Measurements from ENCODE around the gene NDOR1. TPM values are rescaled to one million over a fixed set of nuclear protein-coding genes. Genes with fewer than 3 reads are reported as not detected.

NDOR1 gene
- total RNA-seq, 4 donors from 2014 or later = 14.3 to 47.5 (median 22.0) TPM

GRCh38 chr9:137194909-137195308 lies 10.6 kb upstream of the NDOR1 start:
- H3K27me3 ChIP-seq = no peaks in the 10 kb centered on the region
- no peaks in the 10 kb centered on the region for H3K9me3 ChIP-seq
- no peak for TF ChIP-seq POLR2A (IDR thresholded peaks at IDR 0.05)
- TF ChIP-seq POLR2AphosphoS5 (IDR thresholded peaks at IDR 0.05) = peak in 1 of 3 donors; percentile 6
- no peak for TF ChIP-seq EP300 (IDR thresholded peaks at IDR 0.05; ENCODE audit: low read depth)
- TF ChIP-seq CTCF (IDR thresholded peaks at IDR 0.05) = no peak
- peaks cover 22 to 73% (median 64%) of the 10 kb centered on the region in 4 donors for H3K4me1 ChIP-seq
- peak; percentile 79 for DNase-seq
- peak overlapping the region in 2 of 4 donors; percentile 12 to 14 for H3K4me3 ChIP-seq
- WGBS, 2 donors (ENCODE audit: low coverage in 1 of 2) = 40 to 66% methylated on average over 1 to 10 of the region's 10 CpGs
- in situ Hi-C loops (cut with MboI; ENCODE audit: low pct_ligation_motif_present in 1 of 4, low pct_unique_long_range_greater_than_20kb in 1 of 4, low sequenced_read_pairs in 3 of 4) = no loop called here
- intact Hi-C loops (cut with DNase I; ENCODE audit: low total_unique reads) = no loop called here
- no peaks in the 10 kb centered on the region for H3K36me3 ChIP-seq
- peak overlapping the region; percentile 82 to 90 (median 88) for H3K27ac ChIP-seq

- Histone ChIP-seq H3K36me3 (no peaks in the 10 kb centered on the region), H3K4me1 (peaks cover 14 to 65% (median 57%) of the 10 kb centered on the region in 4 donors), H3K4me3 (peak overlapping the region in 2 of 4 donors; percentile 73 to 74), H3K27me3 (no peaks in the 10 kb centered on the region), H3K27ac (peak overlapping the region; percentile 82 to 90 (median 88)), H3K9me3 (no peaks in the 10 kb centered on the region)
- in situ Hi-C loops (cut with MboI; ENCODE audit: low pct_ligation_motif_present in 1 of 4, low pct_unique_long_range_greater_than_20kb in 1 of 4, low sequenced_read_pairs in 3 of 4) (no loop called here), intact Hi-C loops (cut with DNase I; ENCODE audit: low total_unique reads) (no loop called here)
- WGBS, 2 donors (ENCODE audit: low coverage in 1 of 2) = 57% methylated on average over 12 of the region's 21 CpGs; no CpG with 5 or more reads in 1 of the 2 donors
- peak; percentile 88 for DNase-seq
- TF ChIP-seq CTCF (IDR thresholded peaks at IDR 0.05) = no peak
- peak; percentile 43 for TF ChIP-seq EP300 (IDR thresholded peaks at IDR 0.05; ENCODE audit: low read depth)
- peak; percentile 67 to 82 (median 74) for TF ChIP-seq POLR2AphosphoS5 (IDR thresholded peaks at IDR 0.05)
- TF ChIP-seq POLR2A (IDR thresholded peaks at IDR 0.05) = peak; percentile 68
Measured at GRCh38 chr9:137195525-137196220, 9.8 kb upstream of the NDOR1 start.

- Histone ChIP-seq H3K4me1 (peaks cover 19 to 81% (median 67%) of the 10 kb centered on the region in 4 donors), H3K9me3 (no peaks in the 10 kb centered on the region), H3K27me3 (no peaks in the 10 kb centered on the region), H3K36me3 (no peaks in the 10 kb centered on the region), H3K4me3 (peak overlapping the region; percentile 9 to 74 (median 54)), H3K27ac (peak overlapping the region; percentile 82 to 90 (median 88))
- in situ Hi-C loops (cut with MboI; ENCODE audit: low pct_ligation_motif_present in 1 of 4, low pct_unique_long_range_greater_than_20kb in 1 of 4, low sequenced_read_pairs in 3 of 4) (no loop called here), intact Hi-C loops (cut with DNase I; ENCODE audit: low total_unique reads) (no loop called here)
- DNase-seq = peak; percentile 82
- TF ChIP-seq EP300 (IDR thresholded peaks at IDR 0.05; ENCODE audit: low read depth) (no peak), POLR2AphosphoS5 (IDR thresholded peaks at IDR 0.05) (peak in 2 of 3 donors; percentile 29 to 52), CTCF (IDR thresholded peaks at IDR 0.05) (no peak), POLR2A (IDR thresholded peaks at IDR 0.05) (peak; percentile 69)
- WGBS, 2 donors (ENCODE audit: low coverage in 1 of 2) = 64% methylated on average over 15 of the region's 19 CpGs; no CpG with 5 or more reads in 1 of the 2 donors
Measured at GRCh38 chr9:137198051-137198901, 7.2 kb upstream of the NDOR1 start.

- H3K27me3 ChIP-seq = no peaks in the 10 kb centered on the region
- peak; percentile 39 for DNase-seq
- peak overlapping the region; percentile 82 to 90 (median 88) for H3K27ac ChIP-seq
- no peaks in the 10 kb centered on the region for H3K9me3 ChIP-seq
- no peaks in the 10 kb centered on the region for H3K36me3 ChIP-seq
- no peak for TF ChIP-seq CTCF (IDR thresholded peaks at IDR 0.05)
- no peak for TF ChIP-seq POLR2AphosphoS5 (IDR thresholded peaks at IDR 0.05)
- no peak for TF ChIP-seq POLR2A (IDR thresholded peaks at IDR 0.05)
- no peak for TF ChIP-seq EP300 (IDR thresholded peaks at IDR 0.05; ENCODE audit: low read depth)
- peaks cover 25 to 86% (median 73%) of the 10 kb centered on the region in 4 donors for H3K4me1 ChIP-seq
- WGBS, 2 donors (ENCODE audit: low coverage in 1 of 2) = 33% methylated on average over 11 of the region's 11 CpGs; no CpG with 5 or more reads in 1 of the 2 donors
- peak overlapping the region; percentile 9 to 74 (median 54) for H3K4me3 ChIP-seq
- in situ Hi-C loops (cut with MboI; ENCODE audit: low pct_ligation_motif_present in 1 of 4, low pct_unique_long_range_greater_than_20kb in 1 of 4, low sequenced_read_pairs in 3 of 4) (no loop called here), intact Hi-C loops (cut with DNase I; ENCODE audit: low total_unique reads) (no loop called here)
Measured at GRCh38 chr9:137198902-137199283, 6.6 kb upstream of the NDOR1 start.

Measured in transverse colon (tissue), 4 donors.